Endothelial cell of umbilical vein (primary cell): ENCODE data around the gene CCNT1. TPM values are rescaled to one million over a fixed set of nuclear protein-coding genes. Genes with fewer than 3 reads are reported as not detected.

Experiments
- BruUV-seq: library from RNA; stranded (reverse); fragments of 400-500 nt; replicated peaks from 2 replicates; lab custom pipeline; 2021; lab: Mats Ljungman, UMichigan
- CTCF ChIA-PET: fragments of 300-600, 350-600 bp; sonication (Branson Sonifier 250); formaldehyde crosslinking; loops from one replicate; lab custom pipeline; 2021; ENCODE audit warnings: antibody characterized with exemption, inconsistent platforms; lab: Charles Lee
- POLR2A ChIA-PET: fragments of 300-600, 350-600 bp; sonication (Branson Sonifier 250); formaldehyde crosslinking; loops from one replicate; lab custom pipeline; 2021; ENCODE audit warnings: antibody characterized with exemption, inconsistent platforms; lab: Charles Lee
- DNase-seq: peaks from one replicate; pipeline ENCODE4 v3.0.0-alpha.2; 2011; ENCODE audit warnings: low read depth, low spot score
- FAIRE-seq: peaks from 2 replicates; lab custom pipeline; 2011; peaks lifted over from hg19 to GRCh38; lab: Jason Lieb, UNC
- H2AFZ ChIP-seq: 2 replicates; pipeline ENCODE4 v1.6.0; 2012; ENCODE audit warnings: low read depth, low read length, control low read depth, inconsistent platforms
- H3K27ac ChIP-seq: 2 replicates; pipeline ENCODE4 v1.5.1; 2011; ENCODE audit warnings: low read depth, mild to moderate bottlenecking, control low read depth, low read length, moderate library complexity; ENCODE audit not compliant: insufficient read depth
- H3K27me3 ChIP-seq, 2 experiments: 2 replicates each; pipeline versions ENCODE4 v1.6.0 to v1.6.1; 2011; ENCODE audit warnings: low read length in 2 of 2, mixed read lengths in 1 of 2; ENCODE audit not compliant: control insufficient read depth in 2 of 2, insufficient read depth in 2 of 2
- H3K36me3 ChIP-seq, 2 experiments: 2 replicates in 1 of 2; 3 replicates in 1 of 2; pipeline ENCODE4 v1.5.1; 2011; ENCODE audit warnings: low read length in 2 of 2, mild to moderate bottlenecking in 1 of 2, moderate library complexity in 1 of 2; ENCODE audit not compliant: control insufficient read depth in 2 of 2, insufficient read depth in 2 of 2; ENCODE audit errors: extremely low read depth in 1 of 2
- H3K4me1 ChIP-seq: 3 replicates; pipeline ENCODE4 v1.5.1; 2011; ENCODE audit warnings: mild to moderate bottlenecking, low read length; ENCODE audit not compliant: control insufficient read depth, insufficient read depth; ENCODE audit errors: extremely low read depth
- H3K4me2 ChIP-seq: 2 replicates; pipeline ENCODE4 v1.6.1; 2011; ENCODE audit warnings: low read length, control low read depth, mixed read lengths; ENCODE audit not compliant: insufficient read depth
- H3K4me3 ChIP-seq, 3 experiments: fragments of 200-600 bp in 1 of 3; sonication (generic), shearing (Covaris generic) in 1 of 3; replicated peaks in 1 of 3; 2 replicates each; pipeline ENCODE4 v1.5.1; 2011 to 2016; ENCODE audit warnings: control low read depth in 3 of 3, low read length in 3 of 3, mild to moderate bottlenecking in 2 of 3, inconsistent platforms in 1 of 3, low read depth in 1 of 3, moderate library complexity in 1 of 3; ENCODE audit not compliant: insufficient read depth in 1 of 3
- H3K79me2 ChIP-seq: 2 replicates; pipeline ENCODE4 v1.6.0; 2012; ENCODE audit warnings: low read length, inconsistent platforms; ENCODE audit not compliant: control insufficient read depth, insufficient read depth
- H3K9ac ChIP-seq: replicated peaks from 2 replicates; pipeline ENCODE3; 2011; ENCODE audit warnings: low read length, control low read depth; ENCODE audit not compliant: insufficient read depth; ENCODE audit errors: extremely low read depth
- H3K9me1 ChIP-seq: replicated peaks from 3 replicates; pipeline ENCODE4 v1.6.0; 2011; ENCODE audit warnings: mild to moderate bottlenecking, low read length; ENCODE audit not compliant: control insufficient read depth, insufficient read depth; ENCODE audit errors: extremely low read depth
- H3K9me3 ChIP-seq: replicated peaks from 2 replicates; pipeline ENCODE4 v1.5.1; 2012; ENCODE audit warnings: low read length, inconsistent platforms; ENCODE audit not compliant: control insufficient read depth, insufficient read depth
- H4K20me1 ChIP-seq: replicated peaks from 2 replicates; pipeline ENCODE3; 2011; ENCODE audit warnings: mild to moderate bottlenecking, low read length; ENCODE audit not compliant: control insufficient read depth, insufficient read depth; ENCODE audit errors: extremely low read depth
- EZH2 ChIP-seq: IDR thresholded peaks from 2 replicates; pipeline ENCODE4 v1.6.1; 2012; ENCODE audit warnings: borderline replicate concordance, low read depth, mild to moderate bottlenecking, moderate library complexity, low read length, inconsistent platforms; ENCODE audit not compliant: severe bottlenecking
- FOS ChIP-seq: IDR thresholded peaks from 2 replicates; pipeline ENCODE4 v1.6.1; 2011; ENCODE audit warnings: mild to moderate bottlenecking, low read length, moderate library complexity, borderline replicate concordance; ENCODE audit not compliant: insufficient read depth
- GATA2 ChIP-seq: IDR thresholded peaks from 2 replicates; pipeline ENCODE4 v1.7.0; 2011; ENCODE audit warnings: low read depth, mild to moderate bottlenecking, moderate library complexity, mixed read lengths, low read length; ENCODE audit not compliant: insufficient read length, insufficient read depth
- JUN ChIP-seq: IDR thresholded peaks from 2 replicates; pipeline ENCODE4 v1.6.1; 2011; ENCODE audit warnings: borderline replicate concordance, low read depth; ENCODE audit not compliant: insufficient read length, insufficient read depth
- MYC ChIP-seq: IDR thresholded peaks from one replicate; pipeline ENCODE4 v1.6.1; 2011; ENCODE audit warnings: mild to moderate bottlenecking, low read depth, low read length
- POLR2A ChIP-seq: IDR thresholded peaks from 2 replicates; pipeline ENCODE4 v1.6.1; 2012; ENCODE audit warnings: low read depth, mild to moderate bottlenecking, control low read depth, low read length
- POLR2AphosphoS5 ChIP-seq: IDR thresholded peaks from 2 replicates; pipeline ENCODE4 v1.6.1; 2012; ENCODE audit warnings: low read depth, mild to moderate bottlenecking, control low read depth, low read length, moderate library complexity; ENCODE audit not compliant: insufficient read depth
- dilution Hi-C: fragments of 300-500 bp; cut with MboI; formaldehyde crosslinking; loops from one replicate; pipeline ENCODE4 v1.15.0; 2019; ENCODE audit warnings: low sequenced_read_pairs; ENCODE audit not compliant: extremely low pct_ligation_motif_present
- intact Hi-C: fragments of 100-400 bp; cut with micrococcal nuclease; formaldehyde crosslinking; loops from one replicate; pipeline ENCODE4 v1.10.0; 2022
- polyA plus RNA-seq, 4 experiments: library from polyadenylated mRNA; depleted of rRNA in 3 of 4; stranded (reverse) in 3 of 4; unstranded in 1 of 4; fragments of >200 nt; gene quantifications; 2 replicates each; pipeline versions ENCODE4 v1.2.1 to v1.2.3, GENCODE V29; 2011 to 2012; ENCODE audit warnings: missing spikeins in 1 of 4
- total RNA-seq: library from RNA; stranded (reverse); gene quantifications from 2 replicates; pipeline ENCODE4 v1.2.3, GENCODE V29; 2021
- TF ChIP-seq, protein P1 (sequence below): IDR thresholded peaks from 2 replicates; pipeline ENCODE4 v1.6.1; 2011; ENCODE audit not compliant: insufficient read depth, insufficient read length
- TF ChIP-seq, protein P2 (sequence below), 2 donors: IDR thresholded peaks; 1 replicate in 1 of 2; 2 replicates in 1 of 2; pipeline ENCODE4 v1.5.1; 2011; ENCODE audit warnings: low read length in 2 of 2, mild to moderate bottlenecking in 2 of 2, moderate library complexity in 2 of 2, control low read depth in 1 of 2, inconsistent platforms in 1 of 2, low read depth in 1 of 2; ENCODE audit not compliant: insufficient read depth in 1 of 2; ENCODE audit errors: extremely low read depth in 1 of 2

The CCNT1 gene
- total and polyA plus RNA-seq, 2 donors (not counting 3 experiments of a cell fraction or from before 2014, with no cell fraction given): 10.6 to 33.0 TPM

DNA sequence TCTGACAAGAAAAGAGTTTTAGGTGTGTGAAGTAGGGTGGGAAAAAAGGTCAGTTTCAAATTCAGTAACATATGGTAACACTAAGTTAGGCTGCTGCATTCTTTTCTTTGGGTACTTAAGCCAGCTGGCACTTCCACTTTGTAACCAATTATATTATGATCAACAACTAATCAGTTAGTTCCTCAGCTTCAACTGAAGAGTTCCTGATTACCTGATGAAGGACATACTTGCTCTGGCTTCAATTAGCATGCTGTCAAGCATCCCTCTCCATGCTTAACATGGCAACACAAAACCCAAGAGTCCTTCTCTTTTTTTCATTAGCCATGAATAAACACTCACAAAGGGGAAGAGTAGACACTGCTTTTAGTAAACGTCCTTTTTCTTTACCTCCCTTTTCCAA, 27.7 kb downstream of the CCNT1 start:
- FAIRE-seq (no peak), DNase-seq (no peak)
- peaks cover 8% of the 10 kb centered on the region for H4K20me1 ChIP-seq
- H3K27ac ChIP-seq: no peak overlapping the region
- H3K4me3 ChIP-seq: no peak overlapping the region
- H3K4me2 ChIP-seq: no peak overlapping the region
- no peaks in the 10 kb centered on the region for H3K4me1 ChIP-seq
- BruUV-seq: no TSS peak
- ChIA-PET CTCF (no interaction called here), POLR2A (no interaction called here)
- no peaks in the 10 kb centered on the region for H3K9me3 ChIP-seq
- peaks cover 9 to 13% of the 10 kb centered on the region in 2 experiments for H3K36me3 ChIP-seq
- H3K79me2 ChIP-seq: peaks cover 11% of the 10 kb centered on the region
- no peaks in the 10 kb centered on the region for H3K9me1 ChIP-seq
- dilution Hi-C loops (no loop called here), intact Hi-C loops (no loop called here)
- no peak overlapping the region for H2AFZ ChIP-seq
- no peak overlapping the region for H3K9ac ChIP-seq
- no peaks in the 10 kb centered on the region for H3K27me3 ChIP-seq
- TF ChIP-seq MYC: no peak
- TF ChIP-seq GATA2: no peak
- no peak for TF ChIP-seq POLR2AphosphoS5
- no peak for TF ChIP-seq EZH2
- TF ChIP-seq FOS: no peak
- TF ChIP-seq POLR2A: no peak
- TF ChIP-seq, protein P1, sequence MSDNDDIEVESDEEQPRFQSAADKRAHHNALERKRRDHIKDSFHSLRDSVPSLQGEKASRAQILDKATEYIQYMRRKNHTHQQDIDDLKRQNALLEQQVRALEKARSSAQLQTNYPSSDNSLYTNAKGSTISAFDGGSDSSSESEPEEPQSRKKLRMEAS: no peak
- no peak for TF ChIP-seq JUN
- TF ChIP-seq, protein P2, sequence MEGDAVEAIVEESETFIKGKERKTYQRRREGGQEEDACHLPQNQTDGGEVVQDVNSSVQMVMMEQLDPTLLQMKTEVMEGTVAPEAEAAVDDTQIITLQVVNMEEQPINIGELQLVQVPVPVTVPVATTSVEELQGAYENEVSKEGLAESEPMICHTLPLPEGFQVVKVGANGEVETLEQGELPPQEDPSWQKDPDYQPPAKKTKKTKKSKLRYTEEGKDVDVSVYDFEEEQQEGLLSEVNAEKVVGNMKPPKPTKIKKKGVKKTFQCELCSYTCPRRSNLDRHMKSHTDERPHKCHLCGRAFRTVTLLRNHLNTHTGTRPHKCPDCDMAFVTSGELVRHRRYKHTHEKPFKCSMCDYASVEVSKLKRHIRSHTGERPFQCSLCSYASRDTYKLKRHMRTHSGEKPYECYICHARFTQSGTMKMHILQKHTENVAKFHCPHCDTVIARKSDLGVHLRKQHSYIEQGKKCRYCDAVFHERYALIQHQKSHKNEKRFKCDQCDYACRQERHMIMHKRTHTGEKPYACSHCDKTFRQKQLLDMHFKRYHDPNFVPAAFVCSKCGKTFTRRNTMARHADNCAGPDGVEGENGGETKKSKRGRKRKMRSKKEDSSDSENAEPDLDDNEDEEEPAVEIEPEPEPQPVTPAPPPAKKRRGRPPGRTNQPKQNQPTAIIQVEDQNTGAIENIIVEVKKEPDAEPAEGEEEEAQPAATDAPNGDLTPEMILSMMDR (IDR thresholded peaks at IDR 0.05; ENCODE audit: extremely low read depth in 1 of 2, insufficient read depth in 1 of 2, low read depth in 1 of 2, low read length in 2 of 2): no peak
